Suprapubic skin (tissue), 4 donors: ENCODE measurements around the gene RAB11A. TPM values are rescaled to one million over a fixed set of nuclear protein-coding genes. Genes with fewer than 3 reads are reported as not detected.

Experiments used
- DNase-seq, 2 donors: peaks; one replicate each; pipeline ENCODE4 v3.0.0-alpha.2; 2019; ENCODE audit warnings: low spot score in 2 of 2
- H3K27ac ChIP-seq: fragments of 200-600 bp; sonication (generic); one replicate; pipeline ENCODE4 v1.5.1; 2019
- H3K27me3 ChIP-seq: fragments of 200-600 bp; sonication (generic); one replicate; pipeline ENCODE4 v1.5.1; 2019
- H3K36me3 ChIP-seq: fragments of 200-600 bp; sonication (generic); one replicate; pipeline ENCODE4 v1.5.1; 2019
- H3K4me1 ChIP-seq: fragments of 200-600 bp; sonication (generic); one replicate; pipeline ENCODE4 v1.5.1; 2019
- H3K4me3 ChIP-seq: fragments of 200-600 bp; sonication (generic); one replicate; pipeline ENCODE4 v1.5.1; 2019; ENCODE audit warnings: mild to moderate bottlenecking
- H3K9me3 ChIP-seq: fragments of 200-600 bp; sonication (generic); one replicate; pipeline ENCODE4 v1.5.1; 2019
- CTCF ChIP-seq, 2 donors: fragments of 200-600 bp in 1 of 2; fragments of 450-650 bp in 1 of 2; sonication (generic) in 1 of 2; IDR thresholded peaks; one replicate each; pipeline ENCODE4 v1.5.1; 2016 to 2019; ENCODE audit warnings: antibody characterized with exemption in 2 of 2, mild to moderate bottlenecking in 1 of 2, moderate library complexity in 1 of 2
- EP300 ChIP-seq: sonication (generic); formaldehyde crosslinking; IDR thresholded peaks from one replicate; pipeline ENCODE4 v1.6.1; 2017; ENCODE audit warnings: antibody characterized with exemption
- POLR2A ChIP-seq, 2 donors: fragments of 450-650 bp; IDR thresholded peaks; one replicate each; pipeline ENCODE4 v1.6.1; 2017; ENCODE audit warnings: antibody characterized with exemption in 2 of 2, mild to moderate bottlenecking in 2 of 2, moderate library complexity in 2 of 2
- POLR2AphosphoS5 ChIP-seq, 3 donors: sonication (generic); formaldehyde crosslinking; IDR thresholded peaks; one replicate each; pipeline ENCODE4 v1.6.1; 2017; ENCODE audit warnings: antibody characterized with exemption in 3 of 3
- WGBS: methylation state at CpG from one replicate; pipeline ENCODE4 v1.1.5; 2018; 5-methylcytosine and 5-hydroxymethylcytosine counted together
- total RNA-seq, 4 donors: library from RNA; depleted of rRNA; stranded (reverse); fragments of >200 nt; gene quantifications; one replicate each; pipeline ENCODE4 v1.1.0, GENCODE V29; 2016

The RAB11A gene
- total RNA-seq, 4 donors from 2014 or later, result 150 to 650 (median 425) TPM

DNA sequence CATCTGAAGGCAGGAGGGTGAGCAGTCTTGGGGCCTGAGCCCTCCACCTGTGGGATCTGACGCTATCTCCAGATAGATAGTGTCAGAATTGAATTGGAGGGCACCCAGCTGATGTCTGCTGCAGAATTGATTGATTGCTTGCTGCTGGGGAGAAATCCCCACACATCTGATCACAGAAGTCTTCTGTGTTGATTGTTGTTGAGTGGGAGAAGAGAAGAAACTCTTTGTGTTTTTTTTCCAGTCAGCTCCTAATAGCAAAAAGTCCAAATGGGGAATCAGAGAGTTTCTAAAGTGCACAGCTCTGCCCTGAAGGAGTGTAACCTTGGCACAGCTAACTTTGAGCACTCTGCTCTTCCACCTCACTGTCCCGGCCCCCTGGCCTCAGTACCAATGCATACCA, 66.1 kb downstream of the RAB11A start:
- WGBS, result 61% methylated on average over 2 of the region's 2 CpGs
- H3K4me3 ChIP-seq, result no peak overlapping the region
- no peak for DNase-seq
- no peaks in the 10 kb centered on the region for H3K4me1 ChIP-seq
- no peaks in the 10 kb centered on the region for H3K27me3 ChIP-seq
- H3K27ac ChIP-seq, result no peak overlapping the region
- TF ChIP-seq CTCF (IDR thresholded peaks at IDR 0.05) (no peak), POLR2A (IDR thresholded peaks at IDR 0.05) (no peak), EP300 (no peak), POLR2AphosphoS5 (IDR thresholded peaks at IDR 0.05) (no peak)
- H3K9me3 ChIP-seq, result no peaks in the 10 kb centered on the region
- H3K36me3 ChIP-seq, result no peaks in the 10 kb centered on the region

GRCh38 chr15:65936282-65936681, 67.0 kb downstream of the RAB11A start:
- Histone ChIP-seq H3K36me3 (no peaks in the 10 kb centered on the region), H3K4me1 (no peaks in the 10 kb centered on the region), H3K9me3 (no peaks in the 10 kb centered on the region), H3K27me3 (no peaks in the 10 kb centered on the region), H3K4me3 (no peak overlapping the region), H3K27ac (no peak overlapping the region)
- 73% methylated on average over 1 of the region's 1 CpG for WGBS
- no peak for DNase-seq
- TF ChIP-seq EP300 (no peak), POLR2AphosphoS5 (IDR thresholded peaks at IDR 0.05) (no peak), POLR2A (IDR thresholded peaks at IDR 0.05) (no peak), CTCF (IDR thresholded peaks at IDR 0.05) (no peak)

GRCh38 chr15:65937054-65937453, 67.8 kb downstream of the RAB11A start:
- H3K36me3 ChIP-seq, result no peaks in the 10 kb centered on the region
- no peak for DNase-seq
- TF ChIP-seq POLR2AphosphoS5 (IDR thresholded peaks at IDR 0.05) (no peak), POLR2A (IDR thresholded peaks at IDR 0.05) (no peak), EP300 (no peak), CTCF (IDR thresholded peaks at IDR 0.05) (no peak)
- H3K27me3 ChIP-seq, result no peaks in the 10 kb centered on the region
- no peak overlapping the region for H3K27ac ChIP-seq
- no peak overlapping the region for H3K4me3 ChIP-seq
- 94% methylated on average over 3 of the region's 3 CpGs for WGBS
- no peaks in the 10 kb centered on the region for H3K4me1 ChIP-seq
- H3K9me3 ChIP-seq, result no peaks in the 10 kb centered on the region

GRCh38 chr15:65937476-65937875, 68.2 kb downstream of the RAB11A start:
- Histone ChIP-seq H3K4me3 (no peak overlapping the region), H3K27me3 (no peaks in the 10 kb centered on the region), H3K4me1 (no peaks in the 10 kb centered on the region), H3K27ac (no peak overlapping the region), H3K36me3 (no peaks in the 10 kb centered on the region), H3K9me3 (no peaks in the 10 kb centered on the region)
- TF ChIP-seq POLR2AphosphoS5 (IDR thresholded peaks at IDR 0.05) (no peak), POLR2A (IDR thresholded peaks at IDR 0.05) (no peak), EP300 (no peak), CTCF (IDR thresholded peaks at IDR 0.05) (no peak)
- WGBS, result 92% methylated on average over 1 of the region's 1 CpG
- no peak for DNase-seq

DNA sequence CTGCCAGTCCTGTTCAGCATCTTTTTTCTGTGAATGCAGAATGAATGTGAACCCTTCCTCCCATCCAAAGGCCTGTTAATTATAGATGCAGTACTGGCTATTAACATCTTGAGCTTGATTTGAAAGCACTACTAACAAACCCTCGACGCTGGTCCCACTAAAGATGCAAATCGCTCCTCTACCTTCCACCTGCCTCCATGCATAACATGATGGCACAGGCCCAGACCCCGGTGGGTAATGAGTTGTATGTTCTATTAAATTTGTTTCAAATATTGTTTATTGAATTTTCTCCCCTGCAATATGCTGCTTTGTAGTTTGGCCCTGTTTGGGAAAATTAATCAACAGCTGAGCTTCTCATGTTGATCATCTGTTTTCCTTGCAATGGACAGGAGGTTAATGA, 69.3 kb downstream of the RAB11A start:
- Histone ChIP-seq H3K4me1 (no peaks in the 10 kb centered on the region), H3K27me3 (no peaks in the 10 kb centered on the region), H3K36me3 (no peaks in the 10 kb centered on the region), H3K27ac (no peak overlapping the region), H3K4me3 (no peak overlapping the region), H3K9me3 (no peaks in the 10 kb centered on the region)
- DNase-seq, result no peak
- TF ChIP-seq POLR2AphosphoS5 (IDR thresholded peaks at IDR 0.05) (no peak), CTCF (IDR thresholded peaks at IDR 0.05) (no peak), EP300 (no peak), POLR2A (IDR thresholded peaks at IDR 0.05) (no peak)
- WGBS, result 86% methylated on average over 4 of the region's 4 CpGs
